Head of caudate nucleus (tissue), 42 donors: Measurements from ENCODE around the gene FLOT2.
"Not testable (repeated sequence)": the region's sequence is repeated elsewhere in the genome, so short reads cannot be mapped to it uniquely, and the experiment has no call there.

Experiments used
- DNase-seq, 42 donors: peaks; one replicate each; pipeline versions ENCODE4 v3.0.0 to v3.0.0-alpha.2; 2020 to 2021; ENCODE audit warnings: mixed read lengths in 7 of 42
- intact Hi-C: fragments of 100-400 bp; cut with DNase I; formaldehyde crosslinking; loops from one replicate; pipeline ENCODE4 v1.15.0; 2022

The FLOT2 gene

DNA sequence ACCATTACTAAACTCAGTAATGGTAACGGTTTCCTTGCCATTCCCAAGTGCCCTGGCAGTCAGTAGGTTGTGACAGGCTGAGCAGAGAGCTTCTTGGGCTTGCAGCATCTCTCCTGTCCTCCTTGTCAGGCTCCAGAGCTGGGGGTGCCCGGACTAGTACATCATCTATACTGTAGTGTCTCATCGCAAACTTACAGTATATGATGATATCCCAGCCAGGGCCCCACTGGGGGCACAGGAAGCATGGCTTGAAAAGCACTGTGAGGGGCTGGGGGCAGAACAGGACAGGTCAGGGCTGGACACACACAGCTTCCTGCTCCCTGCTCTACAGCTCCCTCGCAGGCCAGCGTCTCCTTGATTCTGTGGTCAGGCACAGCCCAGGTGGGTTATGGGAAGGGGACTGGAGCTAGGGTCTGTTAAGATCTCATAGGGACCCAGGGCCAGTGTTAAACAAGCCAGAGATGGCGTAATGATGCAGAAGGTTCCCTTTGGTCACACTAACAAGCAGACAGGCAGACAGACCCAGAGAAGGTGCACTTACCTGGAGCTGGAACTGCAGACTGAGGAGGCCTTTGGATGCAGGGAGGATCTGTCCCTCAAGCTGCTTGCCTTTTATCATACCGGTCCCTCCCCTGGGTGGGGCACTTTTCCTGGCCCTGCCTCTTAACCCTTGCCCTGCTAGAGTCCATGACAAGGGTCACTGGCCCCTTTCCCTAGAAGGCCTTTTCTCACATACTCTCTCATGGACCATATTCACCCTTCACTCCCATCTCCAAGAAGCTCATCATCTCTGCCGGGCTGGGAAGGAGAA is 35.9 kb downstream of the FLOT2 start:
- intact Hi-C loops, result no loop called here
- DNase-seq, result no peak

GRCh38 chr17:28860363-28860808 is 37.1 kb downstream of the FLOT2 start:
- intact Hi-C loops, result no loop called here
- DNase-seq, result no peak

- no peak for DNase-seq
- intact Hi-C loops, result loop anchor here (10.0 kb wide), 1 partner anchor 94 kb away; no protein-coding TSS in a partner anchor
Observed at GRCh38 chr17:28858801-28859355, 38.7 kb downstream of the FLOT2 start.

DNA sequence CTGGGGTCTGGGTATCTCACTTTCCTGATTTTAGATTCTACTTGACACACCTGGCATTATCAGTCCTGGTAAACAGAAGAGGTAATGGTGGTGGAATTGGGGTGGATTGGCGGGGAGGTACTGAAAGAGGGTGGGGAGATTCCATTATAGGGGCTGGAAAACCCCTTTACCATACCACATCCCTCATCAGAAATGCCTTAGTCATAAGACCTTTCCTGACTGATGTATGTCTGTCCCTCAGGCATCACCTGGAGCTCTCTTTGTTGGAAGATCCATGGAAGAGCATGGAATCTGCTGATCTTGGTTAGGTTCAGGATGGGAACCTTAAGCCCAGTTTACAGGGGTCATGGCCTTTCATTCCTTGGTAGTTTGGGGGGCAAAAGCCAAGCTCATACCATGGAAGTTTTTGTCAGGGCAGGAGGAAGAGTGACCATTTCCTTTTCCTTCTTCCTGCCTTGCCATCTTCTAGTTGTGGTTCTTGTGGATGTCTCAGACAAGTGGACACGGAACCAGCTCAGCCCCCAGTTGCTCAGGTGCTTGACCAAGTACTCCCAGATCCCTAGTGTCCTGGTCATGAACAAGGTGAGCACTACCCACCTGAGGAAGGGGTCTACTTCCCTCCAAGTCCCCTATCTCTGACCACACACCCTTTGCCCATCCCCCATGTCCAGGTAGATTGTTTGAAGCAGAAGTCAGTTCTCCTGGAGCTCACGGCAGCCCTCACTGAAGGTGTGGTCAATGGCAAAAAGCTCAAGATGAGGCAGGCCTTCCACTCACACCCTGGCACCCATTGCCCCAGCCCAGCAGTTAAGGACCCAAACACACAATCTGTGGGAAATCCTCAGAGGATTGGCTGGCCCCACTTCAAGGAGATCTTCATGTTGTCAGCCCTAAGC is 39.4 kb downstream of the FLOT2 start:
- intact Hi-C loops, result loop anchor here (10.0 kb wide), 1 partner anchor 93 kb away; no protein-coding TSS in a partner anchor
- DNase-seq, result no peak

DNA sequence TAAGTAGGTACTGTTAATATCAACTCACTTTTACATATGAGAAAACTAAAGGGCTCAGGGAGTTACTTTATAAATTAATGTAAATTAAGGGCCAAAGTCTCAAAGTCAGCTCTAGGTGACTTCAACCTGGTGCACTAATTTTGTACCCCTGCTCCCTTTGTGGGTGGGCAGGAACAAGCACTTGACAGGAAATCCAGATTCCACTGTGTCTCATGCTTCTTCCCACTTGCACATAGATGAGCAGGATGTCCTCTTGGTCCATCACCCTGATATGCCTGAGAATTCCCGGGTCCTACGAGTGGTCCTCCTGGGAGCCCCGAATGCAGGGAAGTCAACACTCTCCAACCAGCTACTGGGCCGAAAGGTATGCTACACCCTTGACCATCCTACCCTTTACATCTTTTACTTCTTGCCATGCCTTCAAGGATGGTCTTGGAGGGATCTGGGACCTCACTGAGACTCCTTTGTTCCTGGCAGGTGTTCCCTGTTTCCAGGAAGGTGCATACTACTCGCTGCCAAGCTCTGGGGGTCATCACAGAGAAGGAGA is 41.4 kb downstream of the FLOT2 start:
- intact Hi-C loops, result loop anchor here (10.0 kb wide), 1 partner anchor 91 kb away; no protein-coding TSS in a partner anchor
- no peak for DNase-seq

GRCh38 chr17:28855336-28855679 is 42.2 kb downstream of the FLOT2 start:
- DNase-seq, result no peak

DNA sequence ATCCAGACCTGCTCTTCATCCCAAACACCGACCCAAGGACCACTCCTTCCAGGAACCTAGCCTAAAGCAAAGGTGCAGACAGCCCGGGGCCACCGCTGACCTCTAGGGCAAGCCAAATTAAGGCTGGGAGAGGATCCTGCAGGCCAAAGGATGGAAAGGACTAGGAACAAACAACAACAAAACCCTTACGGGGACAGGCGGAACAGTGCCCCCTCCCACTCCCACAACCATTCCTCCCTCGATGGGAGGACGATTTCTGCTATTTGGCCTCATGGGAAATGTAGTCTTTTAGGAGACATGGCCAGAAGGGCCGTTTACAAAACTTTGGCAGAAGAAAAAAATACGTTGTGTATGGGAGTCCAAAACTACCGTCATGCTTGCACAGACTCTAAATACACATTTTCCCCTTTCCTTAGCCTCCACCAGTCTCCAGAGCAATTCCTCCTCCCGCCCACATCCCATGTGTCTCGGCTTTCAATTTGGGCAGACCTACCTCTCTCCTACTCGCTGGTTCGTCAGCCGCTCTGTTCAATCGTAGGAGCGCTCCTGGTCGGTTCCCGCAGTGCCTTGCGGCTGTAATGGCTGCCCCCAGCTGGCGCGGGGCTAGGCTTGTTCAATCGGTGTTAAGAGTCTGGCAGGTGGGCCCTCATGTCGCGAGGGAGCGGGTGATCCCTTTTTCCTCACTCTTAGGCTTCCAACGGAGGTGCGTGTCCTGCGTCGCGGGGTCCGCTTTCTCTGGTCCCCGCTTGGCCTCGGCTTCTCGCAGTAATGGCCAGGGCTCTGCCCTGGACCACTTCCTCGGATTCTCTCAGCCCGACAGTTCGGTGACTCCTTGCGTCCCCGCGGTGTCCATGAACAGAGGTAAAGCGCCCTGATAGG is 42.8 kb downstream of the FLOT2 start, which contains the start of gene ERAL1:
Gene ERAL1, plus strand, starts transcription at position 560 of the 879 bp plus-strand sequence. Its CDS starts 19 bp downstream, at position 579.
- peak; percentile 77 to 97 (median 92) for DNase-seq
- intact Hi-C loops, result loop anchor here (10.0 kb wide), 1 partner anchor 90 kb away; no protein-coding TSS in a partner anchor

More at GRCh38 chr17:28855336-28855679, 42.2 kb downstream of the FLOT2 start:
- intact Hi-C loops, result loop anchor here (10.0 kb wide), 1 partner anchor 91 kb away; no protein-coding TSS in a partner anchor

DNA sequence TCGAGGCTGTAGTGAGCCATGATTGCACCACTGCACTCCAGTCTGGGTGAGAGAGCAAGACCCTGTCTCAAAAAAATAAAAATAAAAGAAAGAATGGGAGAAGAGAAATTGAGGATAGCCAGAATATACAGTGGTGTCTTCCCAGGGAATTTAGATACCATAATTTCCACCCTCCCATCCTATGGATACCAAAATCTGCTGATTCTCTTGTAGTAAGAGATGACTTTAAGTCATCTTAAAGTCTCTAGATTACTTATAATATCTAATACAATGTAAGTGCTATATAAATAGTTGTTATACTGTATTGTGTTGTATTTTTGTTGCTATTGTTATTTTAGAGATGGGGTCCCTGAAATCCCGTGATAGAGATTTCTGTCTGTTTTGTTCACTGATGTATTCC is 44.2 kb downstream of the FLOT2 start:
- intact Hi-C loops, result loop anchor here (10.0 kb wide), 1 partner anchor 88 kb away; no protein-coding TSS in a partner anchor
- no peak for DNase-seq

DNA sequence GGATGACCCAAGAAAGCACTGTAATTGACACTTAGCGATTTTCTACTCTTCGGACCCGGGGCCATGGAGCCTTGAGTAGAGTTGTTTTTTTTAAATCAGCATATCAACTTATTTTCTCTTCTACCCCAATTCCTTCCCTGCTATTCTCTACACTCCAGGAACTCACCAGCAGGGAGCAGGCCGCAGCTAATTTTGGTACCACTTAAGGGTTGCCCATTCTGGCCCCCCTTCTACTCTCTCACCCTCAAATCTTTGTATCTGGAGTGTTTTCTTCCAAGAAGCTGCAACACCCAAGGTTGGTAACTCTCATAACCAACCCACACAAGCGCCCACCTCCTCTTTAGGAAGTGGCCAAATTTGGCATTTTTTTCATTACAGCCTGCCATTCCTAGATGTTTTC is 48.3 kb downstream of the FLOT2 start:
- no peak for DNase-seq
- intact Hi-C loops, result no loop called here

GRCh38 chr17:28848667-28849066 is 48.9 kb downstream of the FLOT2 start:
- intact Hi-C loops, result not testable (repeated sequence)
- peak in 9 of 42 donors; percentile 19 to 60 (median 27) for DNase-seq

DNA sequence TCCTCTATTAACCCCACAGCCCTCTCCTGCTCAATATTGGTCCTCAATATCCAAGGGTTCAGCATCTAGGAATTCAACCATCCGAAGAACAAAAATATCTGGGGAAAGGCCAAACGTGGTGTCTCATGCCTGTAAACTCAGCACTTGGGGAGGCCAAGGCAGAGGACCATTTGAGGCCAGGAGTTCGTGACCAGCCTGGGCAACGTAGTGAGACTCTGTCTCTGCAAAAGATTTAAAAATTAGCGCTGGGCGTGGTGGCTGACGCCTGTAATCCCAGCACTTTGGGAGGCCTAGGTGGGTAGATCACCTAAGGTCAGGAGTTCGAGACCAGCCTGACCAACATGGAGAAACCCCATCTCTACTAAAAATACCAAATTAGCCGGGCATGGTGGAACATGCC is 50.8 kb downstream of the FLOT2 start:
- DNase-seq, intact Hi-C loops: not testable (repeated sequence)

- intact Hi-C loops, result no loop called here
- no peak for DNase-seq
Observed at GRCh38 chr17:28846231-28846630, 51.3 kb downstream of the FLOT2 start.

DNA sequence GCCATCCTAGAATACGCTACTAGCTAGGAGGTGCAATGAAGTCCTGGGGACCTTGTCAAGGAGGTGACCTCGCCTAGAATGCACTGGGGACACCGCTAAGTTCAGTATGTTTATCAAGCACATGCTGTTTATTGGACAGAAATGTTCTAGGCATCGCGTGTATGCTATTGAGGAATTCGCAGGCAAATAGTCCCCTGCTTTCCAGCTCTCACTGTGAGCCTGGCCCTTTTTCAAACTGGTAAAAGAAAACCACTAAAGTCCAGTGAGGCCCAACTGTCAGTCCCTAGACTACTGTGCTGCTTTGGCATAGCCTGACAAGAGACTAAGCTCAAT is 53.8 kb downstream of the FLOT2 start:
- DNase-seq, result no peak
- intact Hi-C loops, result no loop called here

DNA sequence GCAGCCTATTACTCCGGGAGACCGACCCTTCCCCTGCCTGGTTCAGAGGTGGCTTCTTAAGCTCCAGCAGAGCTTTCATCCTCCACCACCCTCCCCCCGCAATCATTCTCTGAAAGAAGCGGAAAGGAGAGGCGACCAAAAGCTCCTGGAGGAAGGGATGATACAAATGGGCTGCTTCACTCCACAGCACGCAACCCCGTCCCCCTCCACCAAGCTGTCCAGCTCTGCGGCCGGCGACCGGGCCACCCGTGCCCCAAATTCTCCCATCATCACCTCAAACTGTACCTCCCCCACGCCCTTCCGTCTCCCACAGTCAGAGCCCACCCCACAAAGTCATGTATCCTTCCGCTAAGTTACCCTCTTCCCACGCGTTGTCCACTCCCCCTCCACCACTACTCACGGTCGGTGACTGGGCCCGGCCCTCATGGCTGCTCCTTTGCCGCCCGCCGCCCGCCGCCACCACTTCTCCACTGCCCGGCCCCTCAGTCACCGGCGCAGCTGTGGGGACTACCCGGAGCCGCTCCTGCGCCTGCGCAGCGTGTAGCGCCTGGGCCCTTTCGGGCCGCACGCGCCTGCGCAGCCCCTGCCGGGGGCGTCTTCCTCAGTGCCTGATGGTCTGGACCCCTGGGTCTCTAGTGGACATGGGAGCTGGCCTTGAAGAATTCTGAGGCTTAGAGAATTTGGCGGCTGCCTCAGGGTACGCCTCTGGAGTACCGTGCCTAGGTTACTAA is 55.1 kb downstream of the FLOT2 start, which contains the start of gene FAM222B:
Gene FAM222B, minus strand, starts transcription at position 509 of the 731 bp plus-strand sequence. CDS start 76,123 bp downstream, outside the sequence.
- peak; percentile 51 to 92 (median 84) for DNase-seq
- intact Hi-C loops, result no loop called here

DNA sequence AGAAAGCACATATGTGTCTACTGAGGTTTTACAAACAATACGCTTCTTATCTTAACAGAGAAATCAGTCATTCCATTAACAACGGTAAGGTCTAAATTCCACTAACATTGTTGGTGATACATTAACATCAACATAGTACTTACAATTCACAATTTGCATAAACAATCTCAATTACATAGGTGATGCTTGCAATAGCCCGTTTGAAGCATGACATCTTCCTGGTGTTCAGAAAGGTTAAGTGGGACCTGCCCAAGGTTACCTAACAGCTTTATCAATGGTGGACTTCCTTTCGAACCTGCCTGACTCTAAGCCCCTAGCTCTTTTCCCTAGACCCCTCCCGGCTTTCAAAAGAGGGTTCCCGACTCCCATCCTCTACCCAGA is 55.6 kb downstream of the FLOT2 start:
- intact Hi-C loops, result no loop called here
- no peak for DNase-seq

- intact Hi-C loops, result no loop called here
- DNase-seq, result no peak
Observed at GRCh38 chr17:28839221-28839620, 58.3 kb downstream of the FLOT2 start.

DNA sequence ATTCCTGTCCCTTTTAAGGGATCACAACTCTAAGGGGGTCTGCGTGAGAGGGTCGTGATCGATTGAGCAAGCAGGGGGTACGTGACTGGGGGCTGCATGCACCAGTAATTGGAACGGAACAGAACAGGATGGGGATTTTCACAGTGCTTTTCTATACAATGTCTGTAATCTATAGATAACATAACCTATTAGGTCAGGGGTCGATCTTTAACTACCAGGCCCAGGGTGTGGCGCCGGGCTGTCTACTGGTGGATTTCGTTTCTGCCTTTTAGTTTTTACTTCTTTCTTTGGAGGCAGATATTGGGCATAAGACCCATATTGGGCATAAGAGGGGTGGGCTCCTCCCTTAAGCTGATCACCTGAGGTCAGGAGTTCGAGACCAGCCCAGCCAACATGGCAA is 61.0 kb downstream of the FLOT2 start:
- intact Hi-C loops, result not testable (repeated sequence)
- DNase-seq, result peak in 2 of 42 donors; percentile 2
